Measurements from ENCODE around the gene NDUFAB1.
A peak's percentile ranks its signal among the peaks of the same experiment; 100 is the strongest.
"Not testable (repeated sequence)": the region's sequence is repeated elsewhere in the genome, so short reads cannot be mapped to it uniquely, and the experiment has no call there.

The NDUFAB1 gene

GRCh38 chr16:23595951-23596720, at the start of gene NDUFAB1:
Gene NDUFAB1 (minus strand): TSS chr16:23596316. CDS start chr16:23596290, 26 bp downstream.
- Mint-ChIP-seq H3K4me3 (peak within 1 kb of the TSS; percentile 86), H3K36me3 (ENCODE audit: low read depth) (peaks cover 29% of the 10 kb centered on the region), H3K27ac (peak within 1 kb of the TSS; percentile 70), H3K27me3 (no peaks in the 10 kb centered on the region), H3K9me3 (no peaks in the 10 kb centered on the region), H3K4me1 (ENCODE audit: low read depth) (peaks cover 29% of the 10 kb centered on the region)

DNA sequence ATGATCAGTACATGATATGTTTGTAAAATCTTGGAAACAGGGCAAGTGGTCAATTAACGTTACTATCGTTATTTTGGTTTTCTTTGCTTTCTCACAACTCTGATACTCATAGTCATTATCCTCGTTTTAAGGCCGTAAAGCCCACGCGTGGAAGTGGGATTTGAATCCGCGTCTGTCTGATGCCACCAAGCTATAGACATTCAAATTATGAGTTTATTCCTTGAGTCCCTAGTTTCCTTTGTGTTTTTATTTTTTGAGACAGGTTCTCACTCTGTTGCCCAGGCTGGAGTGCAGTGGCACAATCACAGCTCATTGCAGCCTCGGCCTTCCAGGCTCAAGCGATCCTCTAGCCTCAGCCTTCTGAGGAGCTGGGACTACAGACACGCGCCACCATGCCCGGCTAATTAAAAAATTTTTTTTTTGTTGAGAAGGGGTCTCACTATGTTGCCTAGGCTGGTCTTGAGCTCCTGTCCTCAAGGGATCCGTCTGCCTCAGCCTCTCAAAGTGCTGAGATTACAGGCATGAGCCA, 46.2 kb upstream of the NDUFAB1 start:
- no peaks in the 10 kb centered on the region for H3K27me3 Mint-ChIP-seq
- H3K4me1 Mint-ChIP-seq (ENCODE audit: low read depth) = peaks cover 41% of the 10 kb centered on the region
- H3K36me3 Mint-ChIP-seq (ENCODE audit: low read depth) = peaks cover 52% of the 10 kb centered on the region
- H3K27ac Mint-ChIP-seq = peak overlapping the region; percentile 93
- H3K9me3 Mint-ChIP-seq = no peaks in the 10 kb centered on the region
- H3K4me3 Mint-ChIP-seq = peak overlapping the region; percentile 98

GRCh38 chr16:23640931-23641765, 45.0 kb upstream of the NDUFAB1 start, which contains the start of the genes DCTN5 and PALB2:
Gene DCTN5 (plus strand): TSS chr16:23641466. CDS start chr16:23641543, 77 bp downstream.
Gene PALB2 (minus strand): TSS chr16:23641310. CDS start chr16:23641157, 153 bp downstream.
- peak within 1 kb of the TSS; percentile 93 for H3K27ac Mint-ChIP-seq
- H3K27me3 Mint-ChIP-seq = no peaks in the 10 kb centered on the region
- H3K36me3 Mint-ChIP-seq (ENCODE audit: low read depth) = peaks cover 47% of the 10 kb centered on the region
- H3K4me3 Mint-ChIP-seq = peak within 1 kb of the TSS; percentile 98
- H3K4me1 Mint-ChIP-seq (ENCODE audit: low read depth) = peaks cover 34% of the 10 kb centered on the region
- no peaks in the 10 kb centered on the region for H3K9me3 Mint-ChIP-seq

DNA sequence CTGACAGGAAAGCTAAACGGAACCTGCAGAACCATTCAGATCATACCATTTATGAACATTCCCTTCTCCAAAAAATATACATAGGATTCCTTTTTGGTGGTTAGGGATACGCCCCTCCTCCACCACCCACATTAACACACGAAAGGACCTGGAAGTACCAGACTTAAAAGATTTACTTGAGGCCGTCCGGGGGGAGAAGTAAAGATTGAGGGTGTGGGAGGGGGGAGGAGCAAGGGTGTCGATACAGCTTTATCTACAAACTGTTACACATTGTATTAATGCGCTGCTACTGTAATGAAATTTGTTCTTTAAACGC, 44.5 kb upstream of the NDUFAB1 start:
- H3K27me3 Mint-ChIP-seq = no peaks in the 10 kb centered on the region
- H3K4me3 Mint-ChIP-seq = peak overlapping the region; percentile 98
- H3K9me3 Mint-ChIP-seq = no peaks in the 10 kb centered on the region
- H3K36me3 Mint-ChIP-seq (ENCODE audit: low read depth) = peaks cover 47% of the 10 kb centered on the region
- peaks cover 28% of the 10 kb centered on the region for H3K4me1 Mint-ChIP-seq (ENCODE audit: low read depth)
- H3K27ac Mint-ChIP-seq = peak overlapping the region; percentile 91

DNA sequence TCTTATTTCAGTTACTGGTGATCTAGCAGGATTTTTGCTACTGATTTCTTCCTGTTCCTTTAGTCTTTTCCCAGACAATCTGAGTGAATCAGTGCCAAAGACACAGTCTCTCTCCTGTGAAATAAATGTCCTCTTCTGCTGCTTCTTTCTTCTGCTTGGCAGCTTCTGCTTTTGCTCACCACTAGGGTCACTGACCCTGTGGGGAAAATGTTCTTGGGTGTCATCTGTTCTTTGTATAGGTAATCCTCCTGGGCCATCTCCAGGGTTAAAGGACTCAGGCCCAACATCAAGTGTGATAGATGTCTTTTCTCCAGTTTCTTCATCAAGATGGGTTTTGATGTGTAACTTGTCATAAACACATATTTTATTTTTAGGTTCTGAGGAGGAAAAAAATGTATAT, 39.8 kb upstream of the NDUFAB1 start:
- Mint-ChIP-seq H3K27ac (no peak overlapping the region), H3K4me1 (ENCODE audit: low read depth) (peaks cover 15% of the 10 kb centered on the region), H3K9me3 (no peaks in the 10 kb centered on the region), H3K27me3 (no peaks in the 10 kb centered on the region), H3K36me3 (ENCODE audit: low read depth) (peaks cover 57% of the 10 kb centered on the region), H3K4me3 (no peak overlapping the region)

DNA sequence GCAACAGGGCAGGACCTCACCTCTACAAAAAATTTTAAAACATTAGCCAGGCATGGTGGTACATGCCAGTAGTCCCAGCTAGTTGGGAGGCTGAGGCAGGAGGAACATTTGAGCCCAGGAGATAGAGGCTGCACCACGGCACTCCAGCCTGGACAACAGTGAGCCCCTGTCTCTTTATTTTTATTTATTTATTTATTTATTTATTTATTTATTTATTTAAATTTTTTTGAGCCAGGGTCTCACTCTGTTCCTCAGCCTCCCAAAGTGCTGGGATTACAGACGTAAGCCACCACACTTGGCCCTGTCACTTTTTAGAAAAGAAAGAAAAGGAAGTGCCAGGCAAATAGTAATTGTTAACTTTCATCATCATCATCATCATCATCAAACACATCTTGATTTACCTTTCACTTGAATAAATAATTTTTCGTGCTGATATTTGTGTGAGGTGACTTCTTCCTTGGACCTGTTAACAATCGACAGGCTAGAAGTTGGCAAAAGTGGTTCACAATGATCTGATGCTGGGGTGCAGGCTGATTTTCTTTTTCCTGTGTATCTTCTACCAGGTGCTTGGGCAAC, 38.4 kb upstream of the NDUFAB1 start:
- H3K36me3 Mint-ChIP-seq (ENCODE audit: low read depth) = peaks cover 62% of the 10 kb centered on the region
- peak overlapping the region; percentile 47 for H3K27ac Mint-ChIP-seq
- no peaks in the 10 kb centered on the region for H3K27me3 Mint-ChIP-seq
- no peaks in the 10 kb centered on the region for H3K9me3 Mint-ChIP-seq
- no peak overlapping the region for H3K4me3 Mint-ChIP-seq
- peaks cover 4% of the 10 kb centered on the region for H3K4me1 Mint-ChIP-seq (ENCODE audit: low read depth)

DNA sequence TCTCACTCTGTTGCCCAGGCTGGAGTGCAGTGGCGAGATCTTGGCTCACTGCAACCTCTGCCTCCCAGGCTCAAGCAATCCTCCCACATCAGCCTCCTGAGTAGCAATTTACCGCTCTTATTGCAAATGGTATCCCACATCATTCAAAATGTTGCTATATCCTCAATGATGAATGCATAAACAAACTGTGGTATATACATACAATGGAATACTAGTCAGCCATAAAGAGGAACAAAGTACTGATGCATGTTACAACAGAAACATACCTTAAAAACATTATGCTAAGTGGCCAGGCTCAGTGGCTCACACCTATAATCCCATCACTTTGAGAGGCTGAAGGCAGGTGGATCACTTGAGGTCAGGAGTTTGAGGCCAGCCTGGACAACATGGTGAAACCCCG, 35.8 kb upstream of the NDUFAB1 start:
- not testable (repeated sequence) for H3K27me3 Mint-ChIP-seq, H3K27ac Mint-ChIP-seq

DNA sequence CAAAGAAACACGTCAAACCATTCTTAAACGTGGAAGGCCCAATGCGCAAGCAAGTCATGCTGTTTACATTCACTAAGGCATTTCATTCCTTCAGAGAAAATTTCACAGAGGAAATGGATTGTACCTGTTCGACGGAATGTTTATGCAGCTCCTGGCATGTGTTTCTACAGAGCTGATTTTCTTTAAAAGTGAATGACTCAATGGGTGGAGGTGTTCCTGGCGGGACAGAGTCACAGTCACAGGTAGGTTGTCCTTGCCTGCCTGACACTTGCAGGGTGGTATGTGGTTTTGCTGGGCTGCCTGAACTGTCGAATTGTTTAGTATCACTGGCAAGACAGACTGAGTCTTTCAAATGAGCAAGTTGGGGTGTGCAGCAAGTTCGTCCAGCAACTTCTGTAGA, 33.4 kb upstream of the NDUFAB1 start:
- H3K4me3 Mint-ChIP-seq = no peak overlapping the region
- no peak overlapping the region for H3K27ac Mint-ChIP-seq
- H3K27me3 Mint-ChIP-seq = no peaks in the 10 kb centered on the region
- H3K4me1 Mint-ChIP-seq (ENCODE audit: low read depth) = peaks cover 4% of the 10 kb centered on the region
- H3K9me3 Mint-ChIP-seq = no peaks in the 10 kb centered on the region
- peaks cover 67% of the 10 kb centered on the region for H3K36me3 Mint-ChIP-seq (ENCODE audit: low read depth)

More for the DNA sequence above, 35.8 kb upstream of the NDUFAB1 start:
- not testable (repeated sequence) for H3K4me3 Mint-ChIP-seq; H3K9me3 Mint-ChIP-seq; H3K4me1 Mint-ChIP-seq (ENCODE audit: low read depth)
- H3K36me3 Mint-ChIP-seq (ENCODE audit: low read depth) = peaks cover 72% of the 10 kb centered on the region

- Mint-ChIP-seq H3K36me3 (ENCODE audit: low read depth) (peaks cover 76% of the 10 kb centered on the region), H3K4me3 (no peak overlapping the region), H3K9me3 (no peaks in the 10 kb centered on the region)
Measured at GRCh38 chr16:23624092-23624491, 28.0 kb upstream of the NDUFAB1 start.

GRCh38 chr16:23615805-23616204, 19.7 kb upstream of the NDUFAB1 start:
- H3K27me3 Mint-ChIP-seq = no peaks in the 10 kb centered on the region
- no peak overlapping the region for H3K27ac Mint-ChIP-seq
- H3K4me1 Mint-ChIP-seq (ENCODE audit: low read depth) = no peaks in the 10 kb centered on the region
- no peak overlapping the region for H3K4me3 Mint-ChIP-seq
- H3K9me3 Mint-ChIP-seq = no peaks in the 10 kb centered on the region
- H3K36me3 Mint-ChIP-seq (ENCODE audit: low read depth) = peaks cover 53% of the 10 kb centered on the region

More at GRCh38 chr16:23624092-23624491, 28.0 kb upstream of the NDUFAB1 start:
- no peaks in the 10 kb centered on the region for H3K27me3 Mint-ChIP-seq
- H3K27ac Mint-ChIP-seq = no peak overlapping the region
- H3K4me1 Mint-ChIP-seq (ENCODE audit: low read depth) = no peaks in the 10 kb centered on the region

DNA sequence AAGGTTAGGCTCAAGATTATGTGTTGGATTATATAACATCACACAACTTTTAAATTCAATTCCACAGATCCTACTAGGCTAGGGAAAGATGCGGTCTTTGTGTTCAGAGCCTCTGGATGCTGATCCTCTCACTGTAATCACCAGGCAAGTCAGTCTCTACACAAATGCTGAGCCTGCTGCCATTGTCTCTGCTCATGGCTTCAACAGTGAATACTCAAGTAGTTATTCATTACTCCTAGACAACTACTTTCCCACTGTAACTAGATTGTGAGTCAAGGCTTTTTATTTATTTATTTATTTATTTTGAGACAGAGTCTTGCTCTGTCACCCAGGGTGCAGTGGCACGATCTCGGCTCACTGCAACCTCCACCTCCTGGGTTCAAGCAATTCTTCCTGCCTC, 15.8 kb upstream of the NDUFAB1 start:
- Mint-ChIP-seq H3K9me3 (no peaks in the 10 kb centered on the region), H3K27me3 (no peaks in the 10 kb centered on the region), H3K4me3 (no peak overlapping the region), H3K27ac (no peak overlapping the region), H3K36me3 (ENCODE audit: low read depth) (peaks cover 32% of the 10 kb centered on the region), H3K4me1 (ENCODE audit: low read depth) (no peaks in the 10 kb centered on the region)

DNA sequence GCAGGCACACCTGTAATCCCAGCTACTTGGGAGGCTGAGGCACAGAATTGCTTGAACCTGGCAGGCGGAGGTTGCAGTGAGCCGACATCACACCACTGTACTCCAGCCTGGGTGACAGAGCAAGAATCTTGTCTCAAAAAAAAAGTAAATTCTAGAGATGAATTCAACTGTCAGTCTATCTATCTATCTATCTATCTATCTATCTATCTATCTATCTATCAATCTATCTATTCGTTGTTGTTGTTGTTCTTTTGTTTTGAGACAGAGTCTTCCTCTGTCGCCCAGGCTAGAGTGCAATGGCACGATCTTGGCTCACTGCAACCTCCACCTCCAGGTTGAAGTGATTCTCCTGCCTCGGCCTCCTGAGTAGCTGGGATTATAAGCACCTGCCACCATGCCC, 14.8 kb upstream of the NDUFAB1 start:
- peaks cover 28% of the 10 kb centered on the region for H3K36me3 Mint-ChIP-seq (ENCODE audit: low read depth)
- H3K4me1 Mint-ChIP-seq (ENCODE audit: low read depth); H3K9me3 Mint-ChIP-seq; H3K27me3 Mint-ChIP-seq; H3K4me3 Mint-ChIP-seq; H3K27ac Mint-ChIP-seq: not testable (repeated sequence)

DNA sequence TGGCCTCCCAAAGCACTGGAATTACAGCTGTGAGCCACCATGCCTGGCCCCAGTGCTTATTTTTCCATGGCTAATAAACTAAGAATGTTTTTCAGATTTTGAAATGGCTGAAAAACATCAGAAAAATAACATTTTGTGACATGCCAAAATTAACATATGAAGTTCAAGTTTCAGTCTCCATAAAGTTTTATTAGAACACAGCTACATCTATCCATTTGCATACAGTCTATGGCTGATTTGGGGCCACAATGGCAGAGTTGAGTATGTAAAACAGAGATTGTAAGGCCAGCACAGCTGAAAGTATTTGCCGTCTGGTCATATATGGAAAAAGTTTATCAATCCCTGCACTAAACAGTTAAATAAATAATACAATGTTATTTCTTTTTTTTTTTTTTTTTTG, 13.8 kb upstream of the NDUFAB1 start:
- Mint-ChIP-seq H3K9me3 (no peaks in the 10 kb centered on the region), H3K27ac (no peak overlapping the region), H3K36me3 (ENCODE audit: low read depth) (peaks cover 27% of the 10 kb centered on the region), H3K4me1 (ENCODE audit: low read depth) (no peaks in the 10 kb centered on the region), H3K27me3 (no peaks in the 10 kb centered on the region), H3K4me3 (no peak overlapping the region)

- Mint-ChIP-seq H3K27ac (no peak overlapping the region), H3K36me3 (ENCODE audit: low read depth) (peaks cover 26% of the 10 kb centered on the region), H3K4me3 (no peak overlapping the region), H3K9me3 (no peaks in the 10 kb centered on the region), H3K4me1 (ENCODE audit: low read depth) (no peaks in the 10 kb centered on the region), H3K27me3 (no peaks in the 10 kb centered on the region)
Measured at GRCh38 chr16:23608194-23608593, 12.1 kb upstream of the NDUFAB1 start.

DNA sequence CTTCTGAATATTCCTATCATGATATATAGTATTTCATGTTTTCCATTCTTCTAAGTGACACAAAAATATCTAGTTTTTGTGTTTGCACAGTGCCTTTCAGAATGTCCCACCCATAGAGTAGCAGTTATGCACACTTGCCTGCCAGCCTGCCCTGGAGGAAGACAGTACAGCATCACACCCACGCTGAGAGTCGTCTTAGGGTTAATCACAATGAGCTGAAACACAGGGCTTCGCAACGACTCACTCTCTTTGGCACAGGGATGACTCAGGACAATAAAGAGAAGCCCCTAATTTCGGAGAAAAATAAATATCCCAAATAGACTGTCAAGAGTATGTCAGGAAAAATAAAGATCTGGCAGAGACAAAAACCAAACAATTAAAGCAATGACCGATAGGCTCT, 11.6 kb upstream of the NDUFAB1 start:
- no peaks in the 10 kb centered on the region for H3K4me1 Mint-ChIP-seq (ENCODE audit: low read depth)
- no peaks in the 10 kb centered on the region for H3K9me3 Mint-ChIP-seq
- no peaks in the 10 kb centered on the region for H3K27me3 Mint-ChIP-seq
- H3K36me3 Mint-ChIP-seq (ENCODE audit: low read depth) = peaks cover 29% of the 10 kb centered on the region
- H3K4me3 Mint-ChIP-seq = no peak overlapping the region
- H3K27ac Mint-ChIP-seq = no peak overlapping the region
